UCSD-AML1 (cell line): ENCODE measurements around the gene PAPPA2.

ENCODE experiments used
- DNase-seq: peaks from one replicate; lab custom pipeline; 2025; ENCODE audit not compliant: unreplicated experiment; lab: John Stamatoyannopoulos, UW

Gene PAPPA2

GRCh38 chr1:176843352-176844297 is 380.6 kb downstream of the PAPPA2 start:
- DNase-seq, result no peak

DNA sequence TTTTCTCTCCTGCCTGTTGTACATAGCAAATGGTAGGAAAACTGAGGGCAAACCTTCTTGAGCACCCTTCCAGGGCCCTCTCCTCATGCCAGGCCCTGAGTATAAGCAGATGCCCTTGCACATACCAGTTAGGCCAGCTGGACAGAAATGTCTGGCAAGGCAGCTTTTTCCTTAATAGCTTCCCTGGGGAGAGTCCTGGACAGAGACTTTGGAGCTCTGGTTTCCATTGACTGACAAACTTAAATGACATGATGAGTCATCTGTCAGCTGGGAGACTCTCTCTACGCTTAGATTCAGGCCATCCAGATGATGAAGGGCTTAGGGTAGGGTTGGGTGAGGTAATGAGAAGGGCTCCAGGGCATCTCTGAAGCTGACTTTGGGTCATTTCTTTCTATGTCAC is 384.1 kb downstream of the PAPPA2 start:
- DNase-seq, result no peak

GRCh38 chr1:176849281-176849680 is 386.3 kb downstream of the PAPPA2 start:
- no peak for DNase-seq

DNA sequence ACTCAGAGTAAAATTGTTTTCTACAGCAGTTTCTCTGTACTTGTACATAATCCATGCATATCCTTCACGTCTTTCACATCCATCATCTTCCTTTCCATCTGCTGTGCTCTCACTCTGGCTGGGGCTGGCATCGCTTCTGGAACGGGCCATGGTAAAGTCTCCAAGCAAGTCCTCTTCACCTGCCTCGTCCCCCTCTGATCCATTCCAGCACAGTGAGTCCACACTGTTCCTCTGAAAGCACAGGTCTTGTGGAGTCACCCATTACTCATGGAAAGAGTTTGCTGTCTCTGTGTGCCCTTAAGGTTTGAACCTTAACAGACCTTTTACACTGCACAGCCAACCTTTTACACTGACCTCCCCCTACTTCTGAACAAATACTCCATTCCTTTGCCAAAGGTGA is 387.9 kb downstream of the PAPPA2 start:
- no peak for DNase-seq

DNA sequence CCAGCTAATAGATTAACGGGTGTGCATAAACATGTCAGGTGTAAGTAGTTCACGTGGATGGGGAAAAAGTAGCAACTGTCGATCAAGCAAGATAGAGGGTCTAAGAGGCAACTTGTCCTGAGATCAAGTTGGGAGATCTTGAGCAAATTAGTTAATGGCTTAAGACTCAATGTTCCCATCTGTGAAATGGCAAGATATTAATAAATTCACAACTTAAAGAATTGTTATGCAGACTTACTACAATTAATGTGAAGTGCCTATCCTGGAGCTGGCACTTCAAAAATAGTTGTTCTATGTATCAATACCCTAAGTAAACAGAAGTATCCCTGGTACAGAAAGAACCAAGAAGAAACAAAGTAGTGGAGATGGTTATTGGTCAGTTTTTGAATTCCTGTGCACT is 389.1 kb downstream of the PAPPA2 start:
- no peak for DNase-seq

DNA sequence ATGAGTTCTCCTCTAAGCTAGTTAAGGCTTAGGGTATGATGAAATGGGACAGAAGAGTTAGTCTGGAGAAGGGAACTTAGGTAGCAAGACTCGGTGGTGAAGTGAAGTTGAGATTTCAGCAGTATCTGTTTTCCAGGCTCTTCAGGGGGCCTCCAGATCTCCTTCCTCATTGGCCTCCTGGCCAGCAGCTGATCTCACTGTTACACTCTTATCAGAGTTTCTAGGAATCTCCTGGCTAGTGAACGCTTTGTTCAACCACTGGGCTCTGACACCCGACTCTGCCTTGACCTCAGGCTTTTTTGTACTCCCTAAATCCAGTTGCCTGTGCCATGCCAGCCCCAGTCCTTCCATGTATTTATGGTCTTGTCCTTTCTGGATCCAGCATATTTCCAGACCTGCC is 390.5 kb downstream of the PAPPA2 start:
- DNase-seq, result no peak

DNA sequence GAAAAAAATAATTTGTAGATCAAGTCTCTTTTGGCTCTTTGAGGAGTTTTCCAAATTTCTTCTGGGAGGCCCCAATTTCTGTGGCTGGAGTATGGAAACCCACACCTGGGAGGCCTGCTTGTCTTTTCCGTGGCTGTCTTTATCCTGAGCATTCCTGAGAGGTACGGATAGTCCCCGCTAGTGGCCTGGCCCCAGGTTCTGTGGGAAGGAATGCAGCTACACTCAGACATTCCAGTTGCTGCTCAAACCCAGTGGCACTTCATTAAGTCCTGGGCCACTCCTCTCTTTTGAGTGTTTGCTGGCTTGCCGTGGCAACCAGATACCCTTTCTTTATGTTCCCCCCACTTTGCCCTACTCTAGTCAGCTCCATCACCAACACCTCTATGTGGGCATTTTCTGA is 391.1 kb downstream of the PAPPA2 start:
- DNase-seq, result no peak

GRCh38 chr1:176854758-176855745 is 392.1 kb downstream of the PAPPA2 start:
- DNase-seq, result no peak

DNA sequence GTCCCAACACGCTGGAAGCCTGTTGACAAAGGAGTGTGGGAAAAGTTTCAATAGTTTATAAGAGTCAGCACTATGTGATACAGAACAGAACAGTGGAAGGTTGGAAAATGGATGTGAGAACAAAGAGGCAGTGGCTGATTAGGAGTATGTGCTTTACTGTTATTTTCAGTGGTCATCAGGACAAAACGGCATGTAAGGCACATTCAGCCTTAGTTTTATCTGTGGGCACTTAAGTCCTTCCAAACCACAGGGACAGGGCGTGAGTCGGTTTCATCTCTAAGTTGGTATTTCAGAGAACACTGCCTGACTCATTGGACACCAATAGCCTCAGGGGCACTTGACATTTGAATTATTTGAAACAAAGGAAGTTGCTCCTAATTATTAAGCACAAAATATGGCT is 394.7 kb downstream of the PAPPA2 start:
- no peak for DNase-seq

DNA sequence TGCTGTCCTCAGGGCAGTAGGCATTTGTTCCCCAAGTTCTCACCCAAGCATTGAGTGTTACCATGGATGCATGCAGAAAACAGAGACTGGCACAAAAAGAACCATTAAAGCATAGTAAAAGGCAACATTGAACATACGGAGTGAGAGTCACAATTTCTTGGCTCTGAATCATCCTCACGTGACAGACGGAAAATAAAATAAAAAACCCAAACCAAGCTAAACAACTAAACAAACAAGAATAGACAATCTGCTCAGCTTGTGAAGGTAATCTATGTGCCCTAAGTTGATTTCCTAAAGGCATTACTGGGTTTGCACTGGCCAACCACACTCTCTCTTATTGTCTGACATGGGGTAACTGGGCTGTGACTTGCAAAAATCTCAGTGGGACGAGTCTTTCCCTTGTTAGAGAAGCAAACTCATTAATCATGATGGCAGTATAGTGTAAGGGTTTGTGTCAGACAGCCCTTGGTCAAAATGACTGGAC is 395.5 kb downstream of the PAPPA2 start:
- DNase-seq, result no peak

GRCh38 chr1:176863613-176864012 is 400.6 kb downstream of the PAPPA2 start:
- no peak for DNase-seq

DNA sequence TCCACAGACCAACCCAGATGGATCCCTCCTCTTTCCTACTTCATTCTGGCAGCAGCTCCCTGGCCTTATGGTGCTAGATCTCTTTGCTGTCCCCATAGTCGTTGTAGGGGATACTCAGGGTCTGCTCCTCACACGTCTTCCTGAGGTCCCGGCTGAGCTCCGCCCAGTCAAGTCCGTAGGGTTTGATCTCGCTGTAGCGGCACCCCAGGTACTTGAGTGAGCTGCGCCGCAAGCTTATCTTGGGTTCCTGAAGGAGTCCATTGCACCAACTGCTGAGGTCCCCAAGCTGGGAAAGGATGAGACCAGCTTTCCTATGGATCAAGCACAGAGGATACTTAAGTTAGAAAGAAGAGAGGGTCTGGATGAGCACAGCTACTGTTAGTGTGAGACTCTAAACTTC is 401.2 kb downstream of the PAPPA2 start:
- no peak for DNase-seq

DNA sequence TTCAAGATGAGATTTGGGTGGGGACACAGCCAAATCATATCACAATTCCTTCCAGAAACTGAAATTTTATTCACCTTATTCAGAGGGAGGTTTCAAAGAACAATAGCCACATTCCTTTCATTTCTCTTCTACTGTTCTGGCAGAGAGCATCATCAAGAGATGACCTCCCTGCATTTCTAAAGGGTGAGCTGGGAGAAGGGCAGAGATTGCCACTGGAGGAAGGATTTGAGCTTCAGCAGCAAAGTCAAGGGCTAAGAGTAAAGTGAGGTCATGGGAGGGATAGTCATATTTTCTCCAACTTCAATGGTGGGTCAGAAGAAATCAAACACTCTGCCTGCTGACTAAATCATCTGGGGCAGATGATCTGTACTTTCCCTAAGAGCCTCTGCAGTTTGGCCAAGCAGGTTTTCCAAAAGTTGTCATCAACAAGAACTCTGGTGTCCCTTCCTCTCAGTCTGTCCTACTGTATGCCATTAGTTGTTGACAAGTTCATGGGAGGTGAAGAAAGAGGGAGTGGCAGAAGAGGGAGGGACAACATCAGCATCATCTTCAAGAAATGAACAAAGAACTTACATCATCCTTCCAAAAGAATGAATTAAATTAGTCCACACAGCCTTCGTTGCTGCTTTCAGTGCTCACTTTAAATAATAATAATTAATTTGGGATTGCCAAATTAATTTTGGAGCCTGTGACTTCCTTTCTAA is 403.2 kb downstream of the PAPPA2 start:
- no peak for DNase-seq

DNA sequence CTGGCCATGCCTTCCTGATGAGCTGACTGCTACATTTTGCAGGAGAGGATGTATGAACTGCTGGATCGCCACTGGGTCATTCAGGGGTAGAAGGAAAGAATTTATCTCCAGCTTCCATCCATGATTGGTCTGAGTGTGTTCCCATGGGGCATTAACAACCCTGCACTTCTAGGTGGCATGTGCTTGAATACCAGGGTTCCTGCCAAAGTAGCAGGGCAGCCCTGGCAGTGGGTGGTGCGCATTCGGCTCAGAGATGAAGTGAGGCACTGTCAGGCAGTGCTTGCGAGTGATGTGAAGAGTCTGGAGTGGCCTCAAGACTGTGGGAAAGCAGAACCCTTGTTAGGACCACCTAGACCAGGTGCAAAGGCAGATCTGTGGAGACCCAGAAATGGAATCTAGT is 406.6 kb downstream of the PAPPA2 start:
- DNase-seq, result no peak

- DNase-seq, result no peak
Measured at GRCh38 chr1:176876966-176877515, 414.1 kb downstream of the PAPPA2 start.

DNA sequence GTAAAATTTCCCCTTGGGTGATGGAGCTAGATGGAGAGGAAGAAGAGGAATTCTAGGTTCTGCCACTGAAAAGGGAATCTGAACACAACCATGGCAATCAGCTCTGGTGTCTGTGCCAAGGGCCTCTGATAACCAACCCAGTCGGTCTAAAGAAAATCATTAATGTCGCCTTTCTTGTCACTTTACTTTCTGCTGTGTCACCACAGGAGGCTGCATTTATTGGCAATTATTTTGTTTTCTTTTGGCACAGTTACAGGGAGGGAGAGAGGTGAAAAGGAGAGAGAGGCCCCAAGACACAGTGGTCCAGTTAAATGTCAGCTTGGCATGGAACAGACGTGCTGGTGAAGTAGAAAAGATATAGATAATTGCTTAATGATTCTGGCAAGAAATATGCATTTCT is 414.6 kb downstream of the PAPPA2 start:
- DNase-seq, result no peak

DNA sequence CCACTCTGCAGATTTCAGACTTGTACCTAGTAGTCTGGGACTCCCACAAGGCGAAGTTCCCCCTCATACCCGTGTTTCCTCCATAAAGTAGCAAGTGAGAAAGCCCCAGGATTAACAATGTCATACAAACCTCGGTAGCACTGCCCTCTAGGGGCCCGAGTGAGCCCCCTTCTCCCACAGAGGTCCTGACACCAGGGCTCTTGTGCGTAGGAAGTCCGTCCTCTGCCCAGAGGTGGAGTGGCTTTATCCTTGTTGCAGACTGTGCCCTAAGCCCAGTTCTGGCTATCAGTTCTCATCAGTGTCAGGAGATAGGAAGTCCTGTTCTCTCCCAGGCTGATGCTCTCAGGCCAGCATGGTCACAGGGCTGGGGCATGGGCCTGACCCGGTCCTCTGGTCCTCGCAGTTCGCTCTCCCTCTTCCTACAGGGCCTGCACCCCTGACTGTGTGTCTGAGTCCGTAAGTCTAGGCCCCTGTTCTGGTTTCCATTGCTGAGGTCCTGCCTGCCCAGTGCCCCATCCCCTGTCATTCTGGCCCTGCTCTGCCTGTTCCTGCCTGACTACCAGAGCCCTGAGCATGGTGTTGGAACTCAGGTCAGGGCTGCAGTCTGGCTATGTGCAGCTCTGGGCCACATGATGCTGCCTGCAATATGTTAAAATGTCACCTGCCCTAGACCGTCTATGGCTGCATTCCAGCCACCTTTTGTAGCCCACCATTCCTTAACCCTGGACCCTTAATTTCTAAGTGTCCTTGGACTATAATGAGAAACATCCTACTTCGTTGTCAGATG is 416.0 kb downstream of the PAPPA2 start:
- DNase-seq, result no peak

GRCh38 chr1:176879784-176880620 is 417.0 kb downstream of the PAPPA2 start:
- DNase-seq, result no peak
